A549 treated with Mapracorat at 1 μM for 4 hours (cell line): Measurements from ENCODE around the gene IFT27. TPM values are rescaled to one million over a fixed set of nuclear protein-coding genes. Genes with fewer than 3 reads are reported as not detected.

Experiments used
- total RNA-seq: library from RNA; stranded (reverse); fragments of 200-300 nt; extraction: Qiagen RNA extraction; gene quantifications from 5 replicates; pipeline ENCODE4 v1.2.3, GENCODE V29; 2022

IFT27 gene, protein sequence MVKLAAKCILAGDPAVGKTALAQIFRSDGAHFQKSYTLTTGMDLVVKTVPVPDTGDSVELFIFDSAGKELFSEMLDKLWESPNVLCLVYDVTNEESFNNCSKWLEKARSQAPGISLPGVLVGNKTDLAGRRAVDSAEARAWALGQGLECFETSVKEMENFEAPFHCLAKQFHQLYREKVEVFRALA
- 15.3 to 25.2 TPM (median 24.5 TPM) in 5 replicates for total RNA-seq

GRCh38 chr22:36775964-36776669 lies at the start of gene IFT27:
Gene IFT27 (minus strand): TSS chr22:36776119. CDS start chr22:36775707, 412 bp downstream.

DNA sequence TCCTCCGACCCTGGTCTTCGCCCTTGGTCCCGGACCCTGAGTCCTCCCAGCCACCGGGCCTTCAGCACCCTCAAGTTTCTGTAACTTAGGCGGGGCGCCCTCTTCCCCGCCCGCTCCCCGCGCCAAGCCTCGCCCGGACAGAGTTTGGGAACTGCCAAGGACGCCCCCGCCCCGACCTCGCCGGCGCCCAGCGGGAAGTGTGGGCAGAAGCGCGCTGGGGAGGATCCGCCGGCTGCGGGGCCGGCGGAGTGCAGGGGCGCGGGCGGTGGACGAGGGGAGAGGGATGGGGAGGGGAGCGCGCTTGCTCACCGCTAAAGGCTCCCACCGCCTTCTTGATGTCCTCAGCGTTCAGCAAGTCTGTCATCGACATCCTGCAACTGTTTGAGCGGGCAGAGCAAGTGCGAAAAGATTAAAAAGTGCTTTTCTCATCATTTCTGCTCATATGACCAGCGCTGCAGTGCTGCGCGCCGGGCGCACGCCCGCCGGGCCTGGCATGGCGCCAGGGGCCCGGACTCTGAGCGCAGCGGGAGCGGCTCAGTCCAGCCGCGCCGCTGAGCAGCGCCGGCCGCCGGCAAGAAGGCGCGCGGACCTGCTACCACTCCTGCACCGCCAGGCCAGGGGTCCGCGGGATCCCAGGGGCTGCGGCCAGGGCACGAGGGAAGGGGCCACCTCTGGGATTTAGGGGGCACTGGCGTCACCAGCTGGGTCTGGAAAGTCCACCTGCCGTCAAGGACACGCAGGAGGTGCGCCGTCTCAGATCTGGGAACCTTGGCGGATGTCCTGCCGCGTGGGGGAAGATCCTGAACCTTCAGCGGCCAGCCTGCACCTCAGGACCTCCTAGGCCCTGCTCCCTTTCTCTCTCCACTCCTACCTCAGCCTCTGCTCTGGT lies 41.0 kb upstream of the IFT27 start, which contains the start of gene PVALB:
PVALB (minus strand) TSS at position 400 of the 889 bp plus-strand sequence; CDS start at position 370, 30 bp downstream.

Other genes with a start within 250 kb of the IFT27 start
- gene EIF3D, start 247.0 kb downstream of the IFT27 start, total RNA-seq, result 142 to 191 TPM (median 148 TPM) in 5 replicates
- gene CACNG2, start 72.4 kb downstream of the IFT27 start, total RNA-seq, result not detected in 5 replicates
- not detected in 5 replicates for gene PVALB, start 40.9 kb upstream of the IFT27 start, total RNA-seq
- gene NCF4, start 84.9 kb upstream of the IFT27 start, total RNA-seq, result 0.12 TPM in 1 of 5 replicates, not detected in the others
- gene CSF2RB, start 137.5 kb upstream of the IFT27 start, total RNA-seq, result not detected in 5 replicates
- gene TST, start 243.3 kb upstream of the IFT27 start, total RNA-seq, result 41.6 to 62.5 TPM (median 56.2 TPM) in 5 replicates
- gene MPST, start 243.6 kb upstream of the IFT27 start, total RNA-seq, result 42.6 to 76.6 TPM (median 74.9 TPM) in 5 replicates